Stimulated activated naive CD4-positive, alpha-beta T cell treated with Interleukin-2 at 50 U/mL for 16 hours (primary cell): ENCODE measurements around the gene HOXD12.

Experiments used
- DNase-seq: peaks from one replicate; lab custom pipeline; 2025; lab: John Stamatoyannopoulos, UW

HOXD12 gene

GRCh38 chr2:176149481-176149938, 49.9 kb downstream of the HOXD12 start:
- DNase-seq, result no peak

GRCh38 chr2:176149939-176150583, 50.5 kb downstream of the HOXD12 start:
- no peak for DNase-seq

GRCh38 chr2:176150584-176151441, 51.2 kb downstream of the HOXD12 start:
- DNase-seq, result no peak

- no peak for DNase-seq
Measured at GRCh38 chr2:176151442-176152287, 52.1 kb downstream of the HOXD12 start, which contains the start of gene HOXD4. TSS of gene HOXD4 (plus strand) at chr2:176151550. CDS start at chr2:176151634, 84 bp downstream.
